Esophagus squamous epithelium (tissue), 5 donors: ENCODE data around the gene DUS1L. TPM values are rescaled to one million over a fixed set of nuclear protein-coding genes. Genes with fewer than 3 reads are reported as not detected.

ENCODE experiments used
- DNase-seq: peaks from one replicate; lab custom pipeline; 2025; lab: John Stamatoyannopoulos, UW
- H3K27ac ChIP-seq, 4 donors: fragments of 200-600 bp; sonication (generic); one replicate each; pipeline ENCODE4 v1.5.1; 2016 to 2019; ENCODE audit warnings: mild to moderate bottlenecking in 1 of 4
- H3K27me3 ChIP-seq, 4 donors: fragments of 200-600 bp; sonication (generic); 1 replicate in 3 of 4; 2 replicates in 1 of 4; pipeline versions ENCODE4 v1.5.1 to v1.6.0; 2017 to 2021; ENCODE audit warnings: antibody characterized with exemption in 1 of 4
- H3K36me3 ChIP-seq, 3 donors: fragments of 200-600 bp; sonication (generic); one replicate each; pipeline ENCODE4 v1.5.1; 2016 to 2019
- H3K4me1 ChIP-seq, 3 donors: fragments of 200-600 bp; sonication (generic); one replicate each; pipeline ENCODE4 v1.5.1; 2017 to 2019
- H3K4me3 ChIP-seq, 4 donors: fragments of 200-600 bp; sonication (generic); 1 replicate in 3 of 4; 2 replicates in 1 of 4; pipeline ENCODE4 v1.5.1; 2016 to 2019; ENCODE audit warnings: mild to moderate bottlenecking in 2 of 4, moderate library complexity in 1 of 4
- H3K9me3 ChIP-seq, 3 donors: fragments of 200-600 bp; sonication (generic); one replicate each; pipeline ENCODE4 v1.5.1; 2016 to 2019
- POLR2A ChIP-seq, 4 donors: fragments of 450-650 bp; IDR thresholded peaks; one replicate each; pipeline ENCODE4 v1.6.1; 2017; ENCODE audit warnings: antibody characterized with exemption in 4 of 4, mild to moderate bottlenecking in 4 of 4, moderate library complexity in 3 of 4
- WGBS, 2 donors: methylation state at CpG; one replicate each; pipeline ENCODE4 v1.1.5; 2018; 5-methylcytosine and 5-hydroxymethylcytosine counted together
- intact Hi-C: fragments of 100-400 bp; cut with DNase I; formaldehyde crosslinking; loops from one replicate; pipeline ENCODE4 v1.15.0; 2022
- total RNA-seq, 4 donors: library from RNA; depleted of rRNA; stranded (reverse); fragments of >200 nt; gene quantifications; one replicate each; pipeline ENCODE4 v1.1.0, GENCODE V29; 2016
- TF ChIP-seq, protein P1 (sequence below), 6 experiments: fragments of 450-650 bp in 4 of 6; fragments of 200-600 bp in 2 of 6; sonication (generic) in 2 of 6; IDR thresholded peaks; one replicate each; pipeline ENCODE4 v1.5.1; 2016 to 2019; ENCODE audit warnings: antibody characterized with exemption in 6 of 6, mild to moderate bottlenecking in 4 of 6, moderate library complexity in 4 of 6
- donor health status: DM: yes; HTN: yes; CAD: no.

The DUS1L gene
- total RNA-seq, 4 donors from 2014 or later: 53.3 to 125 (median 105) TPM

DNA sequence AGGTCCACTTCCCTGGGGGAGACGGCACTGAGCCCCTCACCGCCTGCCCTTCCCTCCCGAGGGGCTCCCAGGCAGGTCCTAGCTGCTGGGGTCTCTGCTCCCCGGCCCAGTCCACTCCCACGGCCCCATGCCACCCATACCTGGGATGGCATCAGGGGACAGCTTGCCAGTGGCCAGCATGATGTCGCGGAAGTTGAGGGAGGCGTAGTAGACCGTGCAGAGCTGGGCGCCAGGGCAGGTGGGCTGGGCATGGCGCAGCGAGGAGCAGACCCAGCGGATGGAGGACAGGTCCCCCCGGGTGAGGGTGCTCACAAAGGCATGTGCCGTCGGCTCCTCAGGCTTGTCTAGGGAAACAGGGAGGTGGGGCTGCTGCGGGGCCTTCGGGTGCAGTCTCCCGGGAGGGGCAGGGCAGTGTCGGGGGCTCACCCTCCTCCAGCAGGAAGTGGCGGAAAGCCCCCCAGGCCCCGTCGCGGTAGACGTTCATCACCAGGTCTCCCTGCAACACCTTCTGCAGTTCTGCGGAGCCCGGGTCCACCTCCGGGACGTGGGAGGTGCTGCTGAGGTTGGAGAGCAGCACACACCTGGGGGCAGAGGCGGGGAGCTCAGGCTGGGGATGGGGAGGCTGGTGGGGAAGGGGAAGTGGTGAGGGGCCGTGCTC lies 18.9 kb upstream of the DUS1L start:
- intact Hi-C loops: no loop called here
- 94 to 95% methylated on average over 6 to 7 of the region's 31 CpGs for WGBS, 2 donors
- peaks cover 84 to 100% (median 93%) of the 10 kb centered on the region in 3 donors for H3K36me3 ChIP-seq
- no peaks in the 10 kb centered on the region for H3K27me3 ChIP-seq
- H3K4me3 ChIP-seq: no peak overlapping the region
- no peak overlapping the region for H3K27ac ChIP-seq
- no peaks in the 10 kb centered on the region for H3K9me3 ChIP-seq
- TF ChIP-seq POLR2A (IDR thresholded peaks at IDR 0.05): no peak
- TF ChIP-seq, protein P1, sequence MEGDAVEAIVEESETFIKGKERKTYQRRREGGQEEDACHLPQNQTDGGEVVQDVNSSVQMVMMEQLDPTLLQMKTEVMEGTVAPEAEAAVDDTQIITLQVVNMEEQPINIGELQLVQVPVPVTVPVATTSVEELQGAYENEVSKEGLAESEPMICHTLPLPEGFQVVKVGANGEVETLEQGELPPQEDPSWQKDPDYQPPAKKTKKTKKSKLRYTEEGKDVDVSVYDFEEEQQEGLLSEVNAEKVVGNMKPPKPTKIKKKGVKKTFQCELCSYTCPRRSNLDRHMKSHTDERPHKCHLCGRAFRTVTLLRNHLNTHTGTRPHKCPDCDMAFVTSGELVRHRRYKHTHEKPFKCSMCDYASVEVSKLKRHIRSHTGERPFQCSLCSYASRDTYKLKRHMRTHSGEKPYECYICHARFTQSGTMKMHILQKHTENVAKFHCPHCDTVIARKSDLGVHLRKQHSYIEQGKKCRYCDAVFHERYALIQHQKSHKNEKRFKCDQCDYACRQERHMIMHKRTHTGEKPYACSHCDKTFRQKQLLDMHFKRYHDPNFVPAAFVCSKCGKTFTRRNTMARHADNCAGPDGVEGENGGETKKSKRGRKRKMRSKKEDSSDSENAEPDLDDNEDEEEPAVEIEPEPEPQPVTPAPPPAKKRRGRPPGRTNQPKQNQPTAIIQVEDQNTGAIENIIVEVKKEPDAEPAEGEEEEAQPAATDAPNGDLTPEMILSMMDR (IDR thresholded peaks at IDR 0.05): no peak
- no peak for DNase-seq
- no peaks in the 10 kb centered on the region for H3K4me1 ChIP-seq

DNA sequence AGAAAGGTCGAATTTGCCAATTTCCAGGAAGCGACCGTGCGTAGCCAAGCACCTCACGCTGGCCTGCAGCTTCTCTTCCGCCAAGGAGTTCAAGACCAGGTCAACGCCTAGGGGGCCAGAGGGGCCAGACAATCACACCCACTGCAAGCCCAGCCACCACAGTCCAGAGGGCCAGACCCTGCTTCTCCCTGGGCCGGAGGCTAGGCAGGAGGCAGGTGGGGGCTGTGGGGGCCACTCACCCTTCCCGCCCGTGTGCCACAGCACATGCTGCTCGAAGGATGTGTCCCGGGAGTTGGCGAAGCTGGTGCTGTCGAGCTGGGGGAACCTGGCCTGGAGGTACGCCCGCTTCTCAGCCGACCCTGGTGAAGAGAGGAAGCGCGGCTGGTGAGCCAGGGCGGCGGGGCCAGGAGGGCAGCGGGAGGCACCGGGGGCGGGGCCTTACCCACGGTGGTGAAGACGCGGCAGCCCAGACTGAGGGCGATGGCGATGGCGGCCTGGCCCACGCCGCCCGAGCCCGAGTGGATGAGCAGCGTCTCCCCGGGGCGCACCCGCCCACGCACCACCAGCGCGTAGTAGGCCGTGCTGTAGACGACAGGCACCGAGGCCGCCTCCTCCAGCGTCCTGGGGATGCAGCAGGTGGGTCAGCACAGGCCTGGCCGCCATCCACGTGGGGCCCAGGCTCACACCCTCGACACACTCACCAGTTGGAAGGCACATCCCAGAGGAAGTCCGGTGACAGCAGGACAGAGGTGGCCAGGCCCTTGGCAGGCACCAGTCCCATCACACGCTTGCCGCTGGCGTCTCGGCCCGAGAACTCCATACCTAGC lies 18.1 kb upstream of the DUS1L start:
- whole genome bisulfite sequencing, 2 donors: 80% methylated on average over 1 of the region's 55 CpGs; no CpG with 5 or more reads in 1 of the 2 donors
- Histone ChIP-seq H3K27ac (no peak overlapping the region), H3K4me1 (no peaks in the 10 kb centered on the region), H3K27me3 (no peaks in the 10 kb centered on the region), H3K36me3 (peaks cover 84 to 100% (median 92%) of the 10 kb centered on the region in 3 donors), H3K9me3 (no peaks in the 10 kb centered on the region), H3K4me3 (no peak overlapping the region)
- intact Hi-C loops: no loop called here
- DNase-seq: no peak
- TF ChIP-seq, protein P1 (IDR thresholded peaks at IDR 0.05): no peak
- no peak for TF ChIP-seq POLR2A (IDR thresholded peaks at IDR 0.05)

DNA sequence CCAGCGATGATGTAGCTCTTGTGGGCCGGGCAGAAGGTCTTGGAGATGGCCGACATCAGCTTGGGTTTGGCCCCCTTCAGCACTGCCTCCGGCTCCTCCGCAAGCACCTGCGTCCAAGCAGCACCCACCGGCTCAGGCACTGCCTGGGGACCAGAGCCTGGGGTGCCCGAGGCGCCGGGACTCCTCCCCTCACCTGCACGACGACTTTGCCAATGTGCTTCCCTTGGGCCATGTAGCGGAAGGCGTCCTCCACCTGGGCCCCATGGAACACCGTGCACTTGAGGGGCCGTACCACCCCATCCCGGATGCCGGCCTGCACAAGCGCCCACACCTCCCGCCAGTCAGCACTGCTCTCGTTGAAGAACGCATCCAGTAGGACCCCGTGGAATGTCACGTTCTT lies 17.4 kb upstream of the DUS1L start:
- Histone ChIP-seq H3K36me3 (peaks cover 79 to 100% (median 85%) of the 10 kb centered on the region in 3 donors), H3K9me3 (no peaks in the 10 kb centered on the region), H3K4me1 (no peaks in the 10 kb centered on the region), H3K4me3 (no peak overlapping the region), H3K27ac (no peak overlapping the region), H3K27me3 (no peaks in the 10 kb centered on the region)
- WGBS, 2 donors: 89% methylated on average over 7 of the region's 24 CpGs; no CpG with 5 or more reads in 1 of the 2 donors
- intact Hi-C loops: no loop called here
- DNase-seq: no peak
- no peak for TF ChIP-seq POLR2A (IDR thresholded peaks at IDR 0.05)
- TF ChIP-seq, protein P1 (IDR thresholded peaks at IDR 0.05): no peak

- intact Hi-C loops: no loop called here
- WGBS, 2 donors: 50% methylated on average over 2 of the region's 19 CpGs; no CpG with 5 or more reads in 1 of the 2 donors
- no peak overlapping the region for H3K4me3 ChIP-seq
- no peak for DNase-seq
- TF ChIP-seq POLR2A (IDR thresholded peaks at IDR 0.05): no peak
- TF ChIP-seq, protein P1 (IDR thresholded peaks at IDR 0.05): no peak
- H3K27me3 ChIP-seq: no peaks in the 10 kb centered on the region
- no peaks in the 10 kb centered on the region for H3K4me1 ChIP-seq
- H3K36me3 ChIP-seq: peaks cover 73 to 100% (median 79%) of the 10 kb centered on the region in 3 donors
- H3K27ac ChIP-seq: no peak overlapping the region
- H3K9me3 ChIP-seq: no peaks in the 10 kb centered on the region
Measured at GRCh38 chr17:82082456-82082855, 16.9 kb upstream of the DUS1L start.

DNA sequence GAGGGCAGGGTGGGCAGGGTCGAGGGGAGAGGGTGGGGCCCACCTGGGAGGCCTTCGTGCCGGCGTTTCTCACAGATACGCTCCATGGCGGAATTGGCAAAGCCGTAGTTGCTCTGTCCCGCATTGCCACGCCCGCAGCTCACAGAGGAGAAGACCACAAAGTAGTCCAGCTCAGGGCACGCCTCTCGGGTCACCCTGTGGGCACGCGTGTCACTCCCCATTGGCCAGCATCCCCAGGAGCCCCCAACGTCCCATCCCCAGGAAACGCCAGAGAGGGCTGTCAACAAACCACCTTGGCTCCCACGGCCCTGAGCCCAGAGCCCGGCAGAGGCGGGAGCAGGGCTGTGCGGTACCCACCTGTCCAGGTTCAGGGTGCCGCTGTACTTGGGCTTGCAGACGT lies 16.4 kb upstream of the DUS1L start:
- TF ChIP-seq POLR2A (IDR thresholded peaks at IDR 0.05): no peak
- TF ChIP-seq, protein P1 (IDR thresholded peaks at IDR 0.05): no peak
- DNase-seq: no peak
- peaks cover 0 to 3% (median 0%) of the 10 kb centered on the region in 3 donors for H3K4me1 ChIP-seq
- H3K27ac ChIP-seq: no peak overlapping the region
- intact Hi-C loops: no loop called here
- H3K4me3 ChIP-seq: no peak overlapping the region
- WGBS, 2 donors: 71 to 95% methylated on average over 5 to 8 of the region's 22 CpGs
- no peaks in the 10 kb centered on the region for H3K27me3 ChIP-seq
- peaks cover 68 to 100% (median 74%) of the 10 kb centered on the region in 3 donors for H3K36me3 ChIP-seq
- no peaks in the 10 kb centered on the region for H3K9me3 ChIP-seq
